ENCODE results near the gene ADAT3. TPM values are rescaled to one million over a fixed set of nuclear protein-coding genes. Genes with fewer than 3 reads are reported as not detected.

ADAT3 gene
- total and polyA plus RNA-seq, 4 experiments from 2014 or later: 1.4 to 4.9 (median 3.8) TPM

- Histone ChIP-seq H3K4me1 (ENCODE audit: insufficient read depth, low read length) (peaks cover 45% of the 10 kb centered on the region), H3K27ac (ENCODE audit: low read depth, low read length) (peak overlapping the region; percentile 91), H3K27me3 (ENCODE audit: insufficient read depth, low read length) (no peaks in the 10 kb centered on the region), H3K4me3 (ENCODE audit: low read length in 2 of 2) (peak overlapping the region; percentile 81 to 99), H3K36me3 (ENCODE audit: insufficient read depth, low read length) (no peaks in the 10 kb centered on the region), H3K9me3 (ENCODE audit: control insufficient read depth in 1 of 2, low read length in 2 of 2) (no peaks in the 10 kb centered on the region)
- Mint-ChIP-seq H3K36me3 (peaks cover 0 to 28% of the 10 kb centered on the region in 2 donors), H3K4me1 (peaks cover 15 to 49% (median 33%) of the 10 kb centered on the region in 4 donors), H3K4me3 (peak overlapping the region; percentile 90 to 99 (median 97)), H3K27ac (peak overlapping the region; percentile 97 to 100 (median 99)), H3K9me3 (peaks cover 0 to 10% (median 0%) of the 10 kb centered on the region in 8 donors), H3K27me3 (peaks cover 0 to 2% of the 10 kb centered on the region in 2 donors)
- ChIA-PET CTCF (ENCODE audit: partially characterized antibody) (interaction anchor here (0.6 to 1.3 kb wide), 6 partner anchors 12 to 142 kb away, joined by 3 to 4 read pairs (median 3); no protein-coding TSS in a partner anchor), POLR2A (ENCODE audit: partially characterized antibody) (interaction anchor here (0.6 to 2.0 kb wide), 29 partner anchors 9 to 674 kb away, joined by 3 to 12 read pairs (median 4); partner anchors contain the start of genes AP3D1 and MKNK2)
- intact Hi-C loops (cut with micrococcal nuclease): loop anchor here (1.0 kb wide), 3 partner anchors 37 to 154 kb away; partner anchors contain the start of genes ADAT3, IZUMO4, MOB3A and SCAMP4
- peak; percentile 78 to 89 (median 84) for DNase-seq
Observed at GRCh38 chr19:1942078-1942933, 37.1 kb downstream of the ADAT3 start.

GRCh38 chr19:1942934-1943555, 37.8 kb downstream of the ADAT3 start:
- CTCF ChIA-PET (ENCODE audit: partially characterized antibody): interaction anchor here (0.6 to 1.3 kb wide), 5 partner anchors 45 to 141 kb away, joined by 3 to 4 read pairs (median 3); no protein-coding TSS in a partner anchor
- peaks cover 15 to 49% (median 32%) of the 10 kb centered on the region in 4 donors for H3K4me1 Mint-ChIP-seq
- Histone ChIP-seq H3K36me3 (ENCODE audit: insufficient read depth, low read length) (no peaks in the 10 kb centered on the region), H3K27ac (ENCODE audit: low read depth, low read length) (peak overlapping the region; percentile 91), H3K9me3 (ENCODE audit: control insufficient read depth in 1 of 2, low read length in 2 of 2) (no peaks in the 10 kb centered on the region), H3K4me3 (ENCODE audit: low read length in 2 of 2) (peak overlapping the region; percentile 45 to 99), H3K27me3 (ENCODE audit: insufficient read depth, low read length) (no peaks in the 10 kb centered on the region), H3K4me1 (ENCODE audit: insufficient read depth, low read length) (peaks cover 46% of the 10 kb centered on the region)
- H3K4me3 Mint-ChIP-seq: peak overlapping the region; percentile 90 to 99 (median 97)
- intact Hi-C loops (cut with micrococcal nuclease): loop anchor here (1.0 kb wide), 3 partner anchors 38 to 153 kb away; partner anchors contain the start of genes ADAT3, IZUMO4, MOB3A and SCAMP4
- H3K27ac Mint-ChIP-seq: peak overlapping the region; percentile 97 to 100 (median 99)
- H3K36me3 Mint-ChIP-seq: peaks cover 0 to 28% of the 10 kb centered on the region in 2 donors
- DNase-seq: no peak
- peaks cover 0 to 2% of the 10 kb centered on the region in 2 donors for H3K27me3 Mint-ChIP-seq
- POLR2A ChIA-PET (ENCODE audit: partially characterized antibody): interaction anchor here (0.6 to 2.0 kb wide), 23 partner anchors 9 to 534 kb away, joined by 3 to 12 read pairs (median 4); partner anchors contain the start of genes AP3D1, BTBD2 and MKNK2
- H3K9me3 Mint-ChIP-seq: peaks cover 0 to 10% (median 0%) of the 10 kb centered on the region in 8 donors

- peak in 1 of 5 donors; percentile 50 for DNase-seq
- H3K27me3 Mint-ChIP-seq: peaks cover 0 to 2% of the 10 kb centered on the region in 2 donors
Observed at GRCh38 chr19:1943661-1944087, 38.5 kb downstream of the ADAT3 start.

GRCh38 chr19:1944088-1944915, 39.1 kb downstream of the ADAT3 start:
- Histone ChIP-seq H3K27ac (ENCODE audit: low read depth, low read length) (peak overlapping the region; percentile 91), H3K4me3 (ENCODE audit: low read length in 2 of 2) (no peak overlapping the region), H3K27me3 (ENCODE audit: insufficient read depth, low read length) (no peaks in the 10 kb centered on the region), H3K36me3 (ENCODE audit: insufficient read depth, low read length) (peaks cover 7% of the 10 kb centered on the region), H3K4me1 (ENCODE audit: insufficient read depth, low read length) (peaks cover 53% of the 10 kb centered on the region), H3K9me3 (ENCODE audit: control insufficient read depth in 1 of 2, low read length in 2 of 2) (no peaks in the 10 kb centered on the region)
- H3K9me3 Mint-ChIP-seq: peaks cover 0 to 10% (median 0%) of the 10 kb centered on the region in 8 donors
- H3K27me3 Mint-ChIP-seq: peaks cover 0 to 2% of the 10 kb centered on the region in 2 donors
- intact Hi-C loops (cut with micrococcal nuclease): no loop called here
- ChIA-PET POLR2A (ENCODE audit: partially characterized antibody) (interaction anchor here (1.0 kb wide), 1 partner anchor 47 kb away, joined by 4 read pairs; no protein-coding TSS in a partner anchor), CTCF (ENCODE audit: partially characterized antibody) (interaction anchor here (0.6 to 1.4 kb wide), 4 partner anchors 47 to 75 kb away, joined by 3 to 4 read pairs (median 3); no protein-coding TSS in a partner anchor)
- peak overlapping the region in 5 of 8 donors; percentile 36 to 68 (median 59) for H3K4me3 Mint-ChIP-seq
- peaks cover 0 to 31% of the 10 kb centered on the region in 2 donors for H3K36me3 Mint-ChIP-seq
- peaks cover 19 to 59% (median 39%) of the 10 kb centered on the region in 4 donors for H3K4me1 Mint-ChIP-seq
- peak overlapping the region; percentile 36 to 100 (median 59) for H3K27ac Mint-ChIP-seq
- DNase-seq: no peak

More at GRCh38 chr19:1943661-1944087, 38.5 kb downstream of the ADAT3 start:
- peaks cover 0 to 28% of the 10 kb centered on the region in 2 donors for H3K36me3 Mint-ChIP-seq
- Histone ChIP-seq H3K9me3 (ENCODE audit: control insufficient read depth in 1 of 2, low read length in 2 of 2) (no peaks in the 10 kb centered on the region), H3K27me3 (ENCODE audit: insufficient read depth, low read length) (no peaks in the 10 kb centered on the region), H3K36me3 (ENCODE audit: insufficient read depth, low read length) (peaks cover under 1% of the 10 kb centered on the region), H3K4me3 (ENCODE audit: low read length in 2 of 2) (no peak overlapping the region), H3K4me1 (ENCODE audit: insufficient read depth, low read length) (peaks cover 50% of the 10 kb centered on the region), H3K27ac (ENCODE audit: low read depth, low read length) (peak overlapping the region; percentile 91)
- CTCF ChIA-PET (ENCODE audit: partially characterized antibody): interaction anchor here (0.6 to 1.4 kb wide), 3 partner anchors 53 to 76 kb away, joined by 3 to 4 read pairs (median 3); no protein-coding TSS in a partner anchor
- peak overlapping the region; percentile 90 to 99 (median 97) for H3K4me3 Mint-ChIP-seq
- intact Hi-C loops (cut with micrococcal nuclease): no loop called here
- POLR2A ChIA-PET (ENCODE audit: partially characterized antibody): interaction anchor here (0.7 to 1.8 kb wide), 4 partner anchors 46 to 327 kb away, joined by 3 to 12 read pairs (median 4); partner anchors contain the start of gene BTBD2
- peaks cover 16 to 53% (median 33%) of the 10 kb centered on the region in 4 donors for H3K4me1 Mint-ChIP-seq
- H3K9me3 Mint-ChIP-seq: peaks cover 0 to 10% (median 0%) of the 10 kb centered on the region in 8 donors
- H3K27ac Mint-ChIP-seq: peak overlapping the region; percentile 97 to 100 (median 99)

GRCh38 chr19:1944916-1945561, 39.8 kb downstream of the ADAT3 start:
- DNase-seq: no peak
- peaks cover 0 to 30% of the 10 kb centered on the region in 2 donors for H3K36me3 Mint-ChIP-seq
- Histone ChIP-seq H3K36me3 (ENCODE audit: insufficient read depth, low read length) (peaks cover 7% of the 10 kb centered on the region), H3K27ac (ENCODE audit: low read depth, low read length) (peak overlapping the region; percentile 20), H3K4me3 (ENCODE audit: low read length in 2 of 2) (no peak overlapping the region), H3K27me3 (ENCODE audit: insufficient read depth, low read length) (no peaks in the 10 kb centered on the region), H3K4me1 (ENCODE audit: insufficient read depth, low read length) (peaks cover 47% of the 10 kb centered on the region), H3K9me3 (ENCODE audit: control insufficient read depth in 1 of 2, low read length in 2 of 2) (no peaks in the 10 kb centered on the region)
- peak overlapping the region in 2 of 8 donors; percentile 31 to 43 for H3K4me3 Mint-ChIP-seq
- H3K4me1 Mint-ChIP-seq: peaks cover 18 to 59% (median 37%) of the 10 kb centered on the region in 4 donors
- peaks cover 0 to 2% of the 10 kb centered on the region in 2 donors for H3K27me3 Mint-ChIP-seq
- intact Hi-C loops (cut with micrococcal nuclease): no loop called here
- CTCF ChIA-PET (ENCODE audit: partially characterized antibody): interaction anchor here (1.2 to 1.4 kb wide), 3 partner anchors 17 to 72 kb away, joined by 3 to 4 read pairs (median 3); no protein-coding TSS in a partner anchor
- H3K9me3 Mint-ChIP-seq: peaks cover 0 to 6% (median 0%) of the 10 kb centered on the region in 8 donors
- POLR2A ChIA-PET (ENCODE audit: partially characterized antibody): interaction anchor here (1.2 kb wide), 1 partner anchor 140 kb away, joined by 4 read pairs; no protein-coding TSS in a partner anchor
- peak overlapping the region in 2 of 7 donors; percentile 61 to 68 for H3K27ac Mint-ChIP-seq
